ENCODE data around the gene TMEM115. TPM values are rescaled to one million over a fixed set of nuclear protein-coding genes. Genes with fewer than 3 reads are reported as not detected.

TMEM115 gene
- total and polyA plus RNA-seq, 9 of the 15 experiments (the other 6 are each of a cell fraction or from before 2014, with no cell fraction given) = 1.6 to 26.9 (median 14.1) TPM

- TF ChIP-seq FOXJ3 (CRISPR knock-in tag; IDR thresholded peaks at IDR 0.05) (no peak), PKNOX1 (IDR thresholded peaks at IDR 0.05) (peak; percentile 32; the same call in 1 of the 2 replicates), NRF1 (conservative IDR thresholded peaks at IDR 0.05 in 1 of 2, IDR thresholded peaks at IDR 0.05 in 1 of 2) (peak; percentile 95 to 96), MYC (IDR thresholded peaks at IDR 0.05; ENCODE audit: low read depth, low read length) (peak; percentile 92), MYC (CRISPR knock-in tag; IDR thresholded peaks at IDR 0.05; ENCODE audit: borderline replicate concordance, low read depth) (no peak), CREBBP (IDR thresholded peaks at IDR 0.05; ENCODE audit: low read depth, low read length) (no peak), HSF4 (CRISPR knock-in tag; IDR thresholded peaks at IDR 0.05; ENCODE audit: borderline replicate concordance) (no peak), E2F4 (CRISPR knock-in tag; IDR thresholded peaks at IDR 0.05; ENCODE audit: low read depth) (peak; percentile 80; the same call in 1 of the 2 replicates), POLR2AphosphoS2 (IDR thresholded peaks at IDR 0.05; ENCODE audit: low read length) (peak; percentile 70; the same call in 1 of the 2 replicates), JUN (IDR thresholded peaks at IDR 0.05; ENCODE audit: borderline replicate concordance, low read depth, low read length) (peak; percentile 87), JUN (CRISPR knock-in tag; IDR thresholded peaks at IDR 0.05; ENCODE audit: borderline replicate concordance) (no peak), NBN (IDR thresholded peaks at IDR 0.05; ENCODE audit: low read depth) (no peak), NUFIP1 (IDR thresholded peaks at IDR 0.05; ENCODE audit: partially characterized antibody) (no peak), MYBL2 (IDR thresholded peaks at IDR 0.05; ENCODE audit: low read depth) (peak; percentile 85), MYBL2 (CRISPR knock-in tag; IDR thresholded peaks at IDR 0.05; ENCODE audit: borderline replicate concordance) (no peak), TAF1 (IDR thresholded peaks at IDR 0.05; ENCODE audit: control insufficient read depth, extremely low read depth, insufficient read depth, low read length, severe bottlenecking) (peak; percentile 44), MEF2D (tag; conservative IDR thresholded peaks at IDR 0.05; ENCODE audit: low read depth) (no peak), MEIS2 (IDR thresholded peaks at IDR 0.05; ENCODE audit: partially characterized antibody) (peak; percentile 58), ID3 (CRISPR knock-in tag; IDR thresholded peaks at IDR 0.05) (no peak), ID3 (tag; IDR thresholded peaks at IDR 0.05) (no peak), ZNF830 (CRISPR knock-in tag; IDR thresholded peaks at IDR 0.05) (0 out of 2 replicates have a peak, but pooled peaks have one; percentile 23), VEZF1 (CRISPR knock-in tag; IDR thresholded peaks at IDR 0.05) (peak; percentile 56; the same call in 1 of the 2 replicates)
Observed at GRCh38 chr3:50337175-50337861, 22.0 kb downstream of the TMEM115 start (continued).
